CD4-positive, CD25-positive, alpha-beta regulatory T cell (primary cell): Measurements from ENCODE around the gene KRTAP5-9. TPM values are rescaled to one million over a fixed set of nuclear protein-coding genes. Genes with fewer than 3 reads are reported as not detected.

Experiments
- ATAC-seq, 2 donors: fragments of 150-1000 bp; cut with Tn5 transposase; one replicate each; pipeline ENCODE4 v1.10.0; 2021; ENCODE audit warnings: low read depth in 2 of 2, moderate number of reproducible peaks in 2 of 2, moderate library complexity in 1 of 2
- DNase-seq, 3 donors: peaks; one replicate each; pipeline versions ENCODE4 v3.0.0 to v3.0.0-alpha.2; 2012 to 2022; ENCODE audit warnings: mixed read lengths in 1 of 3
- H3K27ac ChIP-seq: one replicate; pipeline ENCODE4 v1.7.0; 2013; ENCODE audit warnings: mild to moderate bottlenecking, low read length; ENCODE audit not compliant: insufficient read depth, poor library complexity, severe bottlenecking
- H3K27me3 ChIP-seq: one replicate; pipeline ENCODE4 v1.7.0; 2013; ENCODE audit warnings: low read length; ENCODE audit not compliant: control insufficient read depth, insufficient read depth
- H3K36me3 ChIP-seq: one replicate; pipeline ENCODE4 v1.7.0; 2013; ENCODE audit warnings: mild to moderate bottlenecking, low read length, moderate library complexity; ENCODE audit not compliant: control insufficient read depth, insufficient read depth
- H3K4me1 ChIP-seq: 2 replicates; pipeline ENCODE4 v1.7.0; 2013; ENCODE audit warnings: mild to moderate bottlenecking, low read length; ENCODE audit not compliant: insufficient read depth, control insufficient read depth, poor library complexity, severe bottlenecking
- H3K4me3 ChIP-seq: one replicate; pipeline ENCODE4 v1.7.0; 2013; ENCODE audit warnings: low read depth, mild to moderate bottlenecking, low read length, moderate library complexity
- H3K9me3 ChIP-seq, 2 experiments: 1 replicate in 1 of 2; 2 replicates in 1 of 2; pipeline ENCODE4 v1.7.0; 2013; ENCODE audit warnings: low read length in 2 of 2, mild to moderate bottlenecking in 1 of 2, moderate library complexity in 1 of 2; ENCODE audit not compliant: control insufficient read depth in 2 of 2
- H3K27ac Mint-ChIP-seq, 3 donors: one replicate each; pipeline ENCODE4 v1.8.0; 2020 to 2022; ENCODE audit warnings: mild to moderate bottlenecking in 3 of 3, mixed read lengths in 3 of 3, moderate library complexity in 2 of 3
- H3K27me3 Mint-ChIP-seq: one replicate; pipeline ENCODE4 v1.8.0; 2022; ENCODE audit warnings: mild to moderate bottlenecking, mixed read lengths
- H3K36me3 Mint-ChIP-seq: one replicate; pipeline ENCODE4 v1.8.0; 2020; ENCODE audit warnings: mixed read lengths
- H3K4me1 Mint-ChIP-seq, 4 donors: one replicate each; pipeline ENCODE4 v1.8.0; 2020 to 2022; ENCODE audit warnings: mixed read lengths in 4 of 4, mild to moderate bottlenecking in 1 of 4
- H3K4me3 Mint-ChIP-seq, 4 donors: one replicate each; pipeline ENCODE4 v1.8.0; 2020 to 2022; ENCODE audit warnings: mild to moderate bottlenecking in 4 of 4, mixed read lengths in 4 of 4, moderate library complexity in 3 of 4
- H3K9me3 Mint-ChIP-seq, 7 donors: one replicate each; pipeline ENCODE4 v1.8.0; 2020 to 2022; ENCODE audit warnings: mixed read lengths in 7 of 7, mild to moderate bottlenecking in 3 of 7, moderate library complexity in 2 of 7
- polyA plus RNA-seq, 4 donors: library from polyadenylated mRNA; unstranded; fragments of 300-500 nt; fragmentation: Illumina TruSeq; gene quantifications; one replicate each; pipeline ENCODE4 v1.2.3, GENCODE V29; 2021
- total RNA-seq: library from RNA; stranded (reverse); gene quantifications from one replicate; pipeline ENCODE4 v1.2.3, GENCODE V29; 2022

Gene KRTAP5-9
- total and polyA plus RNA-seq, 5 donors from 2014 or later: 0.35 TPM; not detected in 4

- H3K9me3 Mint-ChIP-seq: peaks cover 0 to 2% (median 0%) of the 10 kb centered on the region in 7 donors
- ATAC-seq: no peak
Measured at GRCh38 chr11:71555508-71555907, 7.3 kb downstream of the KRTAP5-9 start.

GRCh38 chr11:71556018-71556417, 7.8 kb downstream of the KRTAP5-9 start:
- H3K4me1 Mint-ChIP-seq: no peaks in the 10 kb centered on the region
- H3K27ac ChIP-seq: no peak overlapping the region

More at GRCh38 chr11:71555508-71555907, 7.3 kb downstream of the KRTAP5-9 start:
- Histone ChIP-seq H3K4me1 (no peaks in the 10 kb centered on the region), H3K27me3 (peaks cover 2% of the 10 kb centered on the region), H3K27ac (no peak overlapping the region), H3K4me3 (no peak overlapping the region), H3K9me3 (no peaks in the 10 kb centered on the region), H3K36me3 (no peaks in the 10 kb centered on the region)
- Mint-ChIP-seq H3K27me3 (peaks cover 10% of the 10 kb centered on the region), H3K36me3 (no peaks in the 10 kb centered on the region), H3K4me3 (no peak overlapping the region), H3K27ac (no peak overlapping the region), H3K4me1 (no peaks in the 10 kb centered on the region)
- DNase-seq: no peak

GRCh38 chr11:71557257-71557656, 9.0 kb downstream of the KRTAP5-9 start:
- Histone ChIP-seq H3K4me1 (no peaks in the 10 kb centered on the region), H3K27ac (no peak overlapping the region), H3K36me3 (no peaks in the 10 kb centered on the region), H3K27me3 (peaks cover 6% of the 10 kb centered on the region), H3K4me3 (no peak overlapping the region), H3K9me3 (no peaks in the 10 kb centered on the region)
- DNase-seq (no peak), ATAC-seq (no peak)
- no peaks in the 10 kb centered on the region for H3K36me3 Mint-ChIP-seq
- peaks cover 0 to 2% (median 0%) of the 10 kb centered on the region in 7 donors for H3K9me3 Mint-ChIP-seq
- H3K27me3 Mint-ChIP-seq: peaks cover 22% of the 10 kb centered on the region
- H3K27ac Mint-ChIP-seq: no peak overlapping the region
- H3K4me3 Mint-ChIP-seq: no peak overlapping the region
- no peaks in the 10 kb centered on the region for H3K4me1 Mint-ChIP-seq

More at GRCh38 chr11:71556018-71556417, 7.8 kb downstream of the KRTAP5-9 start:
- Histone ChIP-seq H3K27me3 (peaks cover 2% of the 10 kb centered on the region), H3K9me3 (no peaks in the 10 kb centered on the region), H3K4me1 (no peaks in the 10 kb centered on the region), H3K36me3 (no peaks in the 10 kb centered on the region), H3K4me3 (no peak overlapping the region)
- H3K27me3 Mint-ChIP-seq: peaks cover 14% of the 10 kb centered on the region
- H3K4me3 Mint-ChIP-seq: no peak overlapping the region
- DNase-seq: no peak
- H3K9me3 Mint-ChIP-seq: peaks cover 0 to 2% (median 0%) of the 10 kb centered on the region in 7 donors
- no peaks in the 10 kb centered on the region for H3K36me3 Mint-ChIP-seq
- peak overlapping the region in 1 of 3 donors; percentile 4 for H3K27ac Mint-ChIP-seq
- no peak for ATAC-seq

GRCh38 chr11:71558996-71559395, 10.8 kb downstream of the KRTAP5-9 start:
- no peaks in the 10 kb centered on the region for H3K36me3 Mint-ChIP-seq
- H3K4me3 Mint-ChIP-seq: no peak overlapping the region
- no peak overlapping the region for H3K27ac ChIP-seq
- peaks cover 0 to 2% (median 0%) of the 10 kb centered on the region in 7 donors for H3K9me3 Mint-ChIP-seq
- no peak overlapping the region for H3K27ac Mint-ChIP-seq
- no peaks in the 10 kb centered on the region for H3K9me3 ChIP-seq
- peaks cover 29% of the 10 kb centered on the region for H3K27me3 Mint-ChIP-seq
- H3K4me1 ChIP-seq: no peaks in the 10 kb centered on the region
- ATAC-seq: no peak
- peaks cover 0 to 3% (median 0%) of the 10 kb centered on the region in 4 donors for H3K4me1 Mint-ChIP-seq
- no peak overlapping the region for H3K4me3 ChIP-seq
- no peaks in the 10 kb centered on the region for H3K36me3 ChIP-seq
- H3K27me3 ChIP-seq: peaks cover 15% of the 10 kb centered on the region
- DNase-seq: no peak

- Histone ChIP-seq H3K36me3 (no peaks in the 10 kb centered on the region), H3K27ac (no peak overlapping the region), H3K4me3 (no peak overlapping the region), H3K9me3 (no peaks in the 10 kb centered on the region), H3K27me3 (peaks cover 15% of the 10 kb centered on the region), H3K4me1 (no peaks in the 10 kb centered on the region)
- Mint-ChIP-seq H3K4me1 (peaks cover 0 to 3% (median 0%) of the 10 kb centered on the region in 4 donors), H3K9me3 (peaks cover 0 to 2% (median 0%) of the 10 kb centered on the region in 7 donors), H3K27ac (no peak overlapping the region), H3K27me3 (peaks cover 40% of the 10 kb centered on the region), H3K4me3 (no peak overlapping the region), H3K36me3 (no peaks in the 10 kb centered on the region)
- no peak for DNase-seq
- ATAC-seq: no peak
Measured at GRCh38 chr11:71562120-71562519, 13.9 kb downstream of the KRTAP5-9 start.

GRCh38 chr11:71563406-71563805, 15.2 kb downstream of the KRTAP5-9 start:
- DNase-seq: peak in 2 of 3 donors; percentile 8 to 35
- Histone ChIP-seq H3K4me1 (no peaks in the 10 kb centered on the region), H3K9me3 (no peaks in the 10 kb centered on the region), H3K36me3 (no peaks in the 10 kb centered on the region), H3K27me3 (peaks cover 13% of the 10 kb centered on the region), H3K4me3 (no peak overlapping the region), H3K27ac (no peak overlapping the region)
- Mint-ChIP-seq H3K9me3 (peaks cover 0 to 2% (median 0%) of the 10 kb centered on the region in 7 donors), H3K27me3 (peaks cover 40% of the 10 kb centered on the region), H3K36me3 (no peaks in the 10 kb centered on the region), H3K4me3 (no peak overlapping the region), H3K27ac (no peak overlapping the region), H3K4me1 (peaks cover 0 to 3% (median 0%) of the 10 kb centered on the region in 4 donors)
- ATAC-seq: no peak

GRCh38 chr11:71564430-71564829, 16.2 kb downstream of the KRTAP5-9 start:
- peaks cover 0 to 3% (median 0%) of the 10 kb centered on the region in 4 donors for H3K4me1 Mint-ChIP-seq
- no peak for ATAC-seq
- H3K9me3 Mint-ChIP-seq: peaks cover 0 to 2% (median 0%) of the 10 kb centered on the region in 7 donors
- Histone ChIP-seq H3K4me1 (no peaks in the 10 kb centered on the region), H3K9me3 (no peaks in the 10 kb centered on the region), H3K27ac (no peak overlapping the region), H3K36me3 (no peaks in the 10 kb centered on the region), H3K27me3 (peaks cover 13% of the 10 kb centered on the region), H3K4me3 (no peak overlapping the region)
- H3K4me3 Mint-ChIP-seq: no peak overlapping the region
- H3K27me3 Mint-ChIP-seq: peaks cover 34% of the 10 kb centered on the region
- no peaks in the 10 kb centered on the region for H3K36me3 Mint-ChIP-seq
- DNase-seq: no peak
- no peak overlapping the region for H3K27ac Mint-ChIP-seq

GRCh38 chr11:71565263-71565662, 17.0 kb downstream of the KRTAP5-9 start, which contains the start of gene KRTAP5-10:
Gene KRTAP5-10, plus strand, starts transcription at chr11:71565563. Its CDS starts 25 bp downstream, at chr11:71565588.
- ATAC-seq: no peak
- Mint-ChIP-seq H3K27ac (no peak within 1 kb of the TSS), H3K27me3 (peaks cover 29% of the 10 kb centered on the region), H3K36me3 (no peaks in the 10 kb centered on the region), H3K4me3 (no peak within 1 kb of the TSS), H3K9me3 (peaks cover 0 to 2% (median 0%) of the 10 kb centered on the region in 7 donors), H3K4me1 (peaks cover 0 to 3% (median 0%) of the 10 kb centered on the region in 4 donors)
- Histone ChIP-seq H3K27me3 (peaks cover 13% of the 10 kb centered on the region), H3K9me3 (no peaks in the 10 kb centered on the region), H3K4me3 (no peak within 1 kb of the TSS), H3K27ac (no peak within 1 kb of the TSS), H3K4me1 (no peaks in the 10 kb centered on the region), H3K36me3 (no peaks in the 10 kb centered on the region)
- no peak for DNase-seq
